GM19099 (cell line): ENCODE results near the gene SGF29.

ENCODE experiments used
- POLR2A ChIP-seq: IDR thresholded peaks from 3 replicates; pipeline ENCODE4 v1.6.1; 2011; ENCODE audit warnings: low read depth; ENCODE audit not compliant: insufficient read length; ENCODE audit errors: extremely low read depth

The SGF29 gene

DNA sequence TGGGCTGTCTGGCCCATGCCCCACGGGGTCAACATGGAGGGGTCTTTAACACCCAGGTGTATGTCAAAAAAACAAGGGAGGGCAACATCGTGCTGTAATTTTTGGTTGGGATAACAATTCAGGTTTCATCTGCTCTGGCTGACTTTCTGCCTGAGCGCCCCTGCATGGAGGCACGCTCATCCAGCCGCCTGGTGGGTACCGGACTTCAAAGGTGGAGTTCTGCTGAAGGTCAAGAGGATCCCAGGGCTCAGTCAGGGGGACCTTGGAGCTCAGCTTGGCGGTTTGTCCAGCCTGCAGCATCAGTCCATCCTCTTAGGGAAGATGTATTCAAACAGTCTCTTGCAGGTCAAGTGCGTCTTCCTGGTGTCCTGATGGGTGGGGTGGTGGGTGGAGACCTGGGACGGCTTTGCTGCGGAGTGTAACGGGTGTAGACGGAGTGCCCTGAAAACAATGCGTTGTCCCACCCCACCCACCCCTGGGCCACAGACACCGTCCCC, 5.4 kb upstream of the SGF29 start:
- TF ChIP-seq POLR2A, result no peak

DNA sequence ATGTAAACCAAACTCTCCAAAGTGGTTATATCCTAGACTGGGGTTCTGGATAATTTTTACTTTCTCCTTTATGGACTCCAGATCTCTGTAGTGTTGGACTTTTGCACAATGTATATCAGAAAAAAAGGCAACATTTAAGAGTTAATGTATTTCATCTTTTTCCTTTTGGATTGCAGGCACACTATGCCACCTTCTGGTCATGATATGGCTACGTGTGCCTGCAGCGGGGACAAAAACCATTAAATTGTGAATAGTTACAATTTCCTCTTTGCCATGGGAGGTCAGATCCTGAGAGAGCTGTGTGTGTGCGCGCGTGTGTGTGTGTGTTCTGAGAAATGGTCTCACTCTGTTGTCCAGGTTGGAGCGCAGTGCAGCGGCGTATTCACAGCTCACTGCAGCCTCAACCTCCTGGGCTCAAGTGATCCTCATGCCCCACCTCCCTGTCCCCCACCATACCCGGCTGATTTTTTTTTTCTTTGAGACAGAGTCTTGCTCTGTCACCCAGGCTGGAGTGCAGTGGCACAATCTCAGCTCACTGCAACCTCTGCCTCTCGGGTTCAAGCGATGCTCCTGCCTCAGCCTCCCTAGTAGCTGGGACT, 4.3 kb upstream of the SGF29 start:
- TF ChIP-seq POLR2A, result no peak

DNA sequence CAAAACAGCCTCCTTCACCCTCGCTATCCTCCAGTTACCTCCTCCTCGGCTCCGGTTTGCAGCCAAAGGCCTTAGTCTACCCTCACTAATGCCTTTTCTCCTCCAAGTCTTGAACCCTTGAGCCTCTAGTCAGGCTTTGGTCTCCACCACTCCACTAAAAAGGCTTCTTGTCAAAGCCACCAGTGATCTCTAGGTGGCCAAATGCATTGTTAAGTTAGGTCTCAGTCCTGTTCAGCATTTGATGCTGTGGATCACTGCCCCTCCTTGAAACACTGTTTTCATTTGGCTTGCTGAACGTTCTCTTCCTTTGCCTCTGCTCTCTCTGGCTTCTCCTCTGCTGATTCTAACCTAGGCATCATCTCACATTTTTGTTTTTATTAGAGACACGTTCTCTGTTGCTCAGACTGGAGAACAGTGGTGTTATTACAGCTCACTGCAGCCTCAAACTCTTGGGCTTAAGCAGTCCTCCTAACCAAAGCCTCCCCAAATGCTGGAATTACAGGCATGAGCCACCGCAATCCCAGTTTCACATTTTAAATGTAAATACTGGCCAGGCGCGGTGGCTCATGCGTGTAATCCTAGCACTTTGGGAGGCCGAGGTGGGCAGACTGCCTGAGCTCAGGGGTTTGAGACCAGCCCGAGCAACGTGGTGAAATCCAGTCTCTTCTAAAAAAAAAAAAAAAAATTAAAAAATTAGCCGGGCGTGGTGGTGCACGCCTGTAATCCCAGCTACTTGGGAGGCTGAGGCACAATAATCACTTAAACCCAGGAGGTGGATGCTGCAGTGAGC, 1.1 kb downstream of the SGF29 start:
- no peak for TF ChIP-seq POLR2A

DNA sequence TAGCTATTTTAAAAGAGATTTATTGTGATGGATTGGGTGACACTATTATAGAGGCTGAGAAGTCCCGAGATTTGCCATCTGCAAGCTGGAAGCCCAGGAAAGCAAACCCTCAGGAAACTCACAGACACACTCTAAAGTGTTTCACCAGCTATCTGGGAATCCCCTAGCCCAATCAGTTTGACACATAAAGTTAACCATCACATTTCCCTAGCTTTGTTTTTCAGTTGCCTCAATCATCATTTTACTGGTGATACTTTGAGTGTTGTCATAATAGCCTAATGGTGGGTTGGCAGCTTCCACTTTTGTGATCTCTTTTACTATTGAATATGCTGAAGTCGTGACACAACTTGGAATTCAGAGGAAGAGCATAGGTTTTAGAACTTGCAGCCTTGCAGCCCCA, 1.8 kb downstream of the SGF29 start:
- TF ChIP-seq POLR2A, result no peak

GRCh38 chr16:28556914-28557320, 3.2 kb downstream of the SGF29 start:
- TF ChIP-seq POLR2A, result no peak

- no peak for TF ChIP-seq POLR2A
These were observed 4.7 kb downstream of the SGF29 start for GRCh38 chr16:28558456-28558855.

DNA sequence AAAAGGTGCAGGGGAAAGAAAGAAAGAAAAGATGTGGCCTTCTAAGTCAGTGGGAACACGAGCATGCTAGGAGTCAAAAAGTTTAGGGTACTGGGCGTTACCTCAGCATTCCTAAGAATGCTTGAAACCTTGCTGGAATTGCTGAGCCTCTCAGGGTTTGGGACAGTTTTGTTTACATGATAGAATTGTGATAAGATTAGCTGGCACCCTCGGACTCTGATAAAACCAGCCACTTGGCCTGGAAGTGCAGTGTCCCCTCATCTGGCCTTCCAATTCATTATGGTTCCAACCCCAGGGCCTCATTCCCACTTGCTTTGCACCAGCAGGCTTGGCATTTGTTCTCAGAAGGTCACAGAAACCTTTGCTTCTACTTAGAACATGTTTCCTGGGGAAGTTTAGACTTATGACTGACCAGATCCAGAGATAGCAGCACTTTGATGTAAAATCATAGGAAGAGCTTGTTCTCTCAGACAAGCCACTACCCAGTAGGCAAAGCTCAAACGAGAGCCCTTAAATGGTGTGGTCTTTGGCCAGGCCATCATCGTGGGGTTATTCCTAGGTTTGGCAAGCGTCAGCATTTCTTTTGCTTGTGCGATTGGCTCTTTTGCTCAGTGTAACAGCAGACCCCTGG, 8.0 kb downstream of the SGF29 start:
- TF ChIP-seq POLR2A, result no peak

GRCh38 chr16:28562199-28562598, 8.5 kb downstream of the SGF29 start:
- TF ChIP-seq POLR2A, result no peak

- no peak for TF ChIP-seq POLR2A
These were observed 9.5 kb downstream of the SGF29 start for GRCh38 chr16:28563218-28563617.

DNA sequence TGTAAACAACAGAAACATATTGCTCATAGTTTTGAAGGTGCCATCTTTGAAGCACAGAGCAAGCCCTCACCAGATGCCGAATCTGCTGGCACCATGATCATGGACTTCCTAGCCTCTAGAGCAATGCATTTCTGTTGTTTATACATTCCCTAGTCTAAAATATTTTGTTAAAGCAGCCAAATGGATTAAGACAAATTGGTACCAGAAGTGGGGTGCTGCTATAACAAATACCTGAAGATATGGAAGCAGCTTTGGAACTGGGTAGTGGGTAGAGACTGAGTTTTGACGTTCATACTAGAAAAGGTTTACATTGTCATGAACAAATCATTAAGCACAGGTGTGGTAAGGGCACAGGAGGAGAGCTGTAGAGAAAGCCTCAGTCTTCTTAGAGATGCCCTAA, 13.6 kb downstream of the SGF29 start:
- TF ChIP-seq POLR2A, result no peak

DNA sequence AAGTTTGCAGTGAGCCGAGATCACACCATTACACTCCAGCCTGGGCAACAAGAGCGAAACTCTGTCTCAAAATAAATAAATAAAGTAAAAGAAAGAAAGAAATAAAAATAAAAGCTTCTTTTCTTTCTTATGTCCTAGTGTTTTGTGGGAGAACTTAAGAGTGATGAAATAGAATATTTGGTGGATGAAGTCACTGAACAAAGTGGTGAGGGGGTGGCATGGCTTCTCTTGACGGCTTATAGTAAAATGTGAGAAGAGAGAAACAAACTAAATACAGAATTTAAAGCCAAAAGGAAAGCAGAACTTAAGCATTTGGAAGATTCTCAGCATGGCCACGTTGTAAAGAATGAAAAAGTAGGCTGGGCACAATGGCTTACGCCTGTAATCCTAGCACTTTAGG, 15.3 kb downstream of the SGF29 start:
- no peak for TF ChIP-seq POLR2A

DNA sequence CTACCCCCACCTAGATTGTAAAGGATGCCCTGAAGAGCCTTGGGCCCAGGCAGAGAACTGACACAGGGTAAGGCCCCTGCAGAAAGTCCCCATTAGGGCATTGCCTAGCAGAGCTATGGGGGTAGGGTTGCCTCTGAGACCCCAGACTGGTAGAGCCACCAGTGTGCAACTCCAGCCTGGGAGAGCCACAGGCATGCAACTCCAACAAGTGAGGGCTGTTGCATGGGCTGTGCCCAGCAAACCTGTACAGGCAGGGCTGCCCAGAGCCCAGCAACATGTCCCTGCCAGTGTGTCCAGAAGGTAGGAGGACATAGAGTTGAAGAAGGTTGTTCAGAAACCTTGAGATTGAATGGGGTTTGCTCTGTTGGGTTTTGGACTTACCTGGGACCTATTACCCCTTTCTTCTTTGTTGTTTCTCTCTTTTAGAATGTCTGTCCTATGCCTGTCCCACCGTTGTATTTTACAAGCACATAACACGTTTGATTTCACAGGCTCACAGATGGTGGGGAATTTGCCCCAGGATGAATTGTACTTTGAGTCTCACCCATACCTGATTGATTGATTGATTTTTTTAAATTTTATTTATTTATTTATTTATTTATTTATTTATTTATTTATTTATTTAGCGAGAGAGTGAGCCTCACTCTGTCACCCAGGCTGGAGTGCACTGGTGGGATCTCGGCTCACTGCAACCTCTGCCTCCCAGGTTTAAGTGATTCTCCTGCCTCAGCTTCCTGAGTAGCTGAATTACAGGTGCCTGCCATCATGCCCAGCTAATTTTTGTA, 16.4 kb downstream of the SGF29 start:
- no peak for TF ChIP-seq POLR2A

- TF ChIP-seq POLR2A, result no peak
These were observed 19.2 kb downstream of the SGF29 start for GRCh38 chr16:28572696-28573510.

DNA sequence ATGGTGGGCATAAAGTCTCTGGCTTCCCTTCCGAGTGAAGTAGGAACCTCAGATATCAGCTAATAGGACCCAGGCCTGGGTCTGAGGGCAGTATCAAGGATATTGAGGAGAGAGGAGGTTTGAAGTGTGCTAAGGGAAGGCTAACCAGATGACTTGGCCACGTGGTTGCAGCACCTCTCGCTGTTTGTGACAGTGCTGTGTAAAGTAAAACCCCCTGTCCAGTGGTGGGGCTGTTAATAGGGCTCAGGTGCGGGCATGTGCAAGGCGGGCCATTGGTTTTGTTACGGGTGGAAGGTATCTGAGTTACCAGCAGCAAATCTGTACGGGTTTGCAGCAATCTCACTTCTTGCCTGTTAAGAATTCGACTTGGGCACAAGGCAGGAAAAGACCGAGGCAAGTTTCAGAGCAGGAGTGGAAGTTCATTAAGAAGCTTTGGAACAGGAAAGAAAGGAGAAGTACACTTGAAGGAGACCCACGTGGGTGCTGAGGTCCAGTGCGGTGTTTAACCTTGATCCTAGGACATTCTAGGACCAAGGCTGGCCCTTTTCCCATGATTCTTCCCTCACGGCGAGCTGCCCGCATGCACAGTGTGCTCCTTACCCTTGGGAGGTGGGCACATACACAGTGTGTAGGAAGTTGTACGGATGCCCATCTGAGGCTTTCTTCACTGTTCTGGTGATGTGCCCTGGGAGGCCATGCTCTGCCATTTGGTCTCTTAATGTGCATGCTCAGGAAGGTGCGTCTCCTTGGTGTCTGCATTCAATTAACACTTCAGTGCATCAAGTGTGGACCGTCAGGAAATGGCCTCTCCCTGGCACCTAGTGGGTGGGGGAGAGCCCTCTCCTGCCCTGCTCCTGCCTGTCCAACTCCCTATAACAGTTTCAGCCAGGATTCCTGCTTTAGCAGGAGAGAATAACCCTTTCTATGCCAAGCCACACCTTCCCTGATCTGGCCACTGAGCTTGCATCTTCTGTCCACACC, 20.3 kb downstream of the SGF29 start:
- no peak for TF ChIP-seq POLR2A

- TF ChIP-seq POLR2A, result no peak
These were observed 21.2 kb downstream of the SGF29 start for GRCh38 chr16:28574925-28575324.
